Esophagus mucosa (tissue), 1 donor: Measurements from ENCODE around the gene SPATA17. TPM values are rescaled to one million over a fixed set of nuclear protein-coding genes. Genes with fewer than 3 reads are reported as not detected.
"Not testable (repeated sequence)": the region's sequence is repeated elsewhere in the genome, so short reads cannot be mapped to it uniquely, and the experiment has no call there.

Source experiments
- ATAC-seq: fragments of 200-7000 bp; cut with Tn5 transposase; one replicate; pipeline ENCODE4 v1.9.1; 2020
- total RNA-seq: library from RNA; stranded (reverse); gene quantifications from one replicate; pipeline ENCODE4 v1.2.4, GENCODE V29; 2023
- donor health status: DM: yes; HTN: yes; CAD: no.

SPATA17 gene
- total RNA-seq, 1 donor from 2014 or later, result 1.00 TPM

DNA sequence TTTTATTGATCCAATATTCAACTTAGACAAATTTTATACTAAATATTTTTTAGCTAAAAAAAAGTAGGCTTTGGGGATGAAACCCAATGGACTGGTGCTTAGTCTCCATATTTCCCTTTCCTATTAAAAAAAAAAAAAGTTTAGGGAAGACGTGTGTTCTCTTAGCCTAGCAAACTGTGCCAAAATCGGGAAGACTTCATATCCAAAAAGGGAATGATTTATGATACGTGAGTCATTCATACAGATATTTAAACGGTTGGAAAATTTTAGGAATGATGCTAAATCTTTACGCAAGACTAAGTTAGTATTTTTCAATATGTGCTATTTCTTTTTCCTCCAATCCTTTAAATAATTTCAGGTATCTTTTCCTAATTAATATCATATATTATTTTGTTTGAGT is 50.7 kb downstream of the SPATA17 start:
- ATAC-seq, result no peak

DNA sequence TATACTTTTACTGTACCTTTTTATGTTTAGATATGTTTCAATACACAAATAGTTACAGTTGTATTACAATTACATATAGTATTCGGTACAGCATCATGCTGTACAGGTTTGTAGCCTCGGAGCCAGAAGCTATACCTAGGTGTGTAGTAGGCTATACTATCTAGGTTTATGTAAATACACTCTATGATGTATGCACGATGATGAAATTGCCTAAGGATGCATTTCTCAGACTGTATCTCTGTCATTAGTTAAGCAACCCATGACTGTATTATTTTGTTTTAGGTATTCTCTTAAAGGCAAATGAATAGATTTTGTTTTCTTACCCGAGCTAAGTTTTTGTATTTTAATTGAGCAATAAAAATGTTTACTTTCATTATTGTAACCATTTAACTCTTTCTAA is 56.4 kb downstream of the SPATA17 start:
- no peak for ATAC-seq

DNA sequence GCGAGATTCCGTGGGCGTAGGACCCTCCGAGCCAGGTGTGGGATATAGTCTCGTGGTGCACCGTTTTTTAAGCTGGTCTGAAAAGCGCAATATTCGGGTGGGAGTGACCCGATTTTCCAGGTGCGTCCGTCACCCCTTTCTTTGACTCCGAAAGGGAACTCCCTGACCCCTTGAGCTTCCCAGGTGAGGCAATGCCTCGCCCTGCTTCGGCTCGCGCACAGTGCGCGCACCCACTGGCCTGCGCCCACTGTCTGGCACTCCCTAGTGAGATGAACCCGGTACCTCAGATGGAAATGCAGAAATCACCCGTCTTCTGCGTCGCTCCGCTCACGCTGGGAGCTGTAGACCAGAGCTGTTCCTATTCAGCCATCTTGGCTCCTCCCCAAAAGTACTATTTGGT is 65.0 kb downstream of the SPATA17 start:
- not testable (repeated sequence) for ATAC-seq

DNA sequence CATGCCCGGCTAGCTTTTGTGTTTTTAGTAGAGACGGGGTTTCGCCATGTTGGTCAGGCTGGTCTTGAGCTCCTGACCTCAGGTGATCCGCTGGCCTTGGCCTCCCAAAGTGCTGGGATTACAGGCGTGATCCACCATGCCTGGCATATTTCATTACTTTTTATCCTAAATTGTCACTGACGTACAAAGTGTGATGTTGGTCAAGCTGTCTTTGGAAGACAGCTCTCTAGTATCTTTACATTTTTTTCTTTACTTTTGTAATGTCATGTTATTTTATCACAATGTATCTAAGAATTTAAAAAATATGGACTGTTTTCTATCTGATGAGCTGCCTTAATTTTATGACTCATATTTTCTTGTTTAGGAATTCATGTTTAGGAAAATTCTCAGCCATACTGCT is 72.2 kb downstream of the SPATA17 start:
- ATAC-seq, result no peak

DNA sequence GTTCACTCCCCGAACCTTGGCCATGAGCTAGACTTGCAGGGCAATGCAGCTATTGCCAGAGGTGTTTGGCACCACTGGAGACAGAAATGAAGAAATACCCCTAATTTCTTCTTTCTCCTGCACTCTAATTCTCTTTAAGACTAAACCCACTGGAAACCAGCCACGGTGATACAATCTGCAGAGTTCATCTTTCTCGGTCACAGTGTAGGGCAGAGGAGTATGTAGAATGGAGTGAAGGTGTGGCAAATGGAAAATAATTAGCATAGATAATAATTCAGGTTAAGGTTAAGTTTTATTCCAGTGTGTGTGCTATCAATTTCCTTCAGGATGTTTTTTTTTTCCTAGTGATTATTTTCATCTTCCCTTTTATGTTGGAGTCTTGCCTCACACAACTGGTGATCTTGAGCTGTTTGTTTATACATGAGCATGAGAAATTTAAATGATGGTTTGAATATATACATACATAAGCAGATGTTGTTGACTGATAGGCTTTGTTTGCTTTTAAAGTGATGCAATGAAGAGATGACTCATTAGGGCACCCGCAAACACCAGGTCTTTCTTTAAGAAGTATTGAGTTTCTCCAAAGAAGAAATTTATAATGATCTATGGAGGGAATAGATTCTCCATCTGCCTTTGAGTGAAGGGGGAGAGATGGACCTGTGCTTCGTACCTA is 81.9 kb downstream of the SPATA17 start:
- no peak for ATAC-seq

DNA sequence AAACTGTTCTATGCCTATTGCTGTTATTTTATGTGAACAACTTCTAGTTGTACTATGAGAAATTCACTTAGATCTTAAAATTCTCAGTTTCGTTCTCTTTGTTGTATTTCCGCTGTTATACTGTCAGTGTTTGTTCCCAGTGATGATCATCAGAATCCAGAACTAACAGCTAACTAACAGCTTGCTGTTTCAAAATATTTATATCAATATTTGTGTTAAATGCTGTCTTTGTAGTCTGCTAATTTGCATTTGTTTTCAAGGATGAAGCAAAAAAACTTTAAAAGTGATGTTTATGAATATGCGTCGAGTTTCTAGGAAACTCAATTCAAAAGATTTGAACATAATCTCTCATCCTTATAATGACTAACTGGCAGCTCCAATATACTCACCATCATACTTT is 84.5 kb downstream of the SPATA17 start:
- no peak for ATAC-seq

DNA sequence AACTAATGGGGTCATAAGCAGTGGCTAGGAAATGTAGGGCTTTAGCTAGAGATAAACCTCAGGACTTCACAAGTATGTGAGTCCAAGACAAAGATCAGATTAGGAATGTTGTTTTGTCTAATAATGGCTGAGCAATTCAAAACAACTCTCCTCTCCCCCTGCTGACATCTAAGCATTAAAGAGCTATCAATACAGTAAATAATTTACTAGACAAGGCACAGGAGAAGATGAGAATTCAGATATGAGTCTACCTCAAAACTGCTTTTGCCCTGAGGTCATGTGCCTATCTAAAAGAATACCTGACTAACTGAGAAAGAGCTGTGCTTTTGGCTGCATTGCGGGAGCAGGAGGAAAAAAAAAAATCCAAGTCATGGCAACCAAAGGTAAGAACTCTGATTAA is 86.8 kb downstream of the SPATA17 start:
- no peak for ATAC-seq

DNA sequence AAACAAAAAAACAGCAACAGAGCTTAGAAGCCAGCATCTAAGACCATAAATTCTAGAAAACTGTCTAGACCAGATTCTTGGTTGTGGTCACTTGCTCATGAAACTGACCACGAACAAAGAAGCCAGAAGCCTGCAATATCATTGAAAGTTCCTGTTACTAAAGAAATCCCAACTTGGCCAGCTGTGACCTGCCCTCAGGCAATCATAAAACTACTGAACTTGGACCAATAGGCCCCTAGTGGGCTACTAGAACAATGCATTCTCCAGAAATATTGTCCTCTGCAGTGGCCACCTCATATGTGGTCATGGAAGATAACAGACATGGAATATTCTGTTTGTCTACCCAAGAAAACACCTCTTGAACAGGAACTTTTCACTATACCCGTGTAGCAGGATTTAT is 87.7 kb downstream of the SPATA17 start:
- no peak for ATAC-seq

DNA sequence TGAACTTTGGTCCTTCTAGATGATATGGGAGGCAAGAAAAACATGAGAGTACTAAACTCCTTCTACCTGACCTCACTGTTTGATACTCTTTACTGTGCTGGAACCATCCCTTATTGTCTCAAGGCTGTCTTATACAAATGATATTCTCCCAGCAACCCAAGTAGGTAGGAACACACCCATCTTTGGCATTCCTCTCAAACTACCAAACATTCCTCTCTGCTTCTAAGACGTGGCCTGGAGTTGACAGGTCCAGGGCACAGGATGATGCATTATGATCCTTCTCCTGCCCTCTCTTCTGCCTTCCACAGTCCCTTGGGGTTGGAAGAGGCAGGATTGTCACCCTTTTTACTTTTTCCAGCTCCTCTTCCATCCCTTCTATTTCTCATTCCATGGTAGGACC is 90.5 kb downstream of the SPATA17 start:
- no peak for ATAC-seq

DNA sequence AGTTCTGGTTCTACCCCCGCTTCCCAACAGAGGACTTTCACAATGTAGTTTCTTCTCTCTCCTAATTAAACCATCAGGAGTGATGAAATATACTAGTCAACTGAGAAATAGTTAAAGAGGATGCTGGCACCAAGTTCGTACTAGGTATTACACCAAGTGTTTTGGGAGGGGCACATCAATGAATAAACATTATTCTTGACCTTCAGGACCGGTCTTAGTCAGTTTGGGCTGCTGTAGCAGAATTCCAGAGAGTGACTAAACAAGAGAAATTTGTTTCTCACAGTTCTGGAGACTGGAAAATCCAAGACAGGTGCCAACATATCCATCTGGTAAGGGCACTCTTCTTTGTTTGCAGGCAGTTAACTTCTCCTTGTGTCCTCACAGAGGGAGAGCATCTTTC is 103.8 kb downstream of the SPATA17 start:
- peak; percentile 53 for ATAC-seq

DNA sequence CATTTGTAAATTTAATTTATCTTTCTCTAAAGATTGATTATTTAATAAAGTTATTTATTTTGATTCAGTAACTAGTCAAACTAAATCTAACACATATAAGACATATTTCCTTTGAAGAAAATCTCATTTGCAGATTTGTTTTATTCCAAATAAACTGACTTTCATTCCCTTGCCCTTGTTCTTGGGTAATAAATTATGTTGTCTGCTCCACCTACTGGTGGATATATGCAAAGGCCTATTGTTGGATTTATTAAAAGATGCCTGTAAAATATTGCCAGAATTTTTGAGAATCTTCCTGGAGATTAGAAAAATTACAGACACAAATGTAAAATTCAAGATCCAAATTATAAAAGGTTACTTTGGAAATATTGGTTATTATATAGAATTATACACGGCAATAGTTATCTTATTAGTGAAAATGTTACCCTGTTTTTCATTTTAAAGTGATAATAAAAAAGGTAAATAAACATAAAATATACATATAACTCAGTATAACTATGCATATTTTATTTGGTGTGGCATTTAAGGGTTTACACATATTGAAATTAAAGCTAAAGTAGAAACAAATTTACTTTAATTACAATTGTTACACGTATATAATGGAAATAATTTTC is 116.1 kb downstream of the SPATA17 start:
- no peak for ATAC-seq

DNA sequence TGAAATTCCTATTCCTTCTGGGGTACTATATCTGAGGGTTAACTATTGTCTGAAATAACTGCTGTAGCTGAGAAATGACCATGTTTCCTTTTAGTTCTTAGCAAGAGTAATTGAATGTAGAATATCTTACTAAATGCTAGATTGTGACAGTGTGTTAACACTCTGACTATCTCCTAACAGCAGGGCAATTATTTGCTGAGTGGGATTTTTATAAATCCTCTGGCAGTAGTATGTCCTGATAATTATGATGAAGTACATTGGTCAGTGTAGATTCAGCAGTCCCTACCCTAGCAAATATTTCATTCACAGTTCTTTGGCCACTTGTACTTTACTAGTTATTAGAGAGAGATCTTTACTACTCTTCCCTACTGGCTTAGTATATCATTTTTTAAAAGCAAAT is 138.6 kb downstream of the SPATA17 start:
- ATAC-seq, result no peak

DNA sequence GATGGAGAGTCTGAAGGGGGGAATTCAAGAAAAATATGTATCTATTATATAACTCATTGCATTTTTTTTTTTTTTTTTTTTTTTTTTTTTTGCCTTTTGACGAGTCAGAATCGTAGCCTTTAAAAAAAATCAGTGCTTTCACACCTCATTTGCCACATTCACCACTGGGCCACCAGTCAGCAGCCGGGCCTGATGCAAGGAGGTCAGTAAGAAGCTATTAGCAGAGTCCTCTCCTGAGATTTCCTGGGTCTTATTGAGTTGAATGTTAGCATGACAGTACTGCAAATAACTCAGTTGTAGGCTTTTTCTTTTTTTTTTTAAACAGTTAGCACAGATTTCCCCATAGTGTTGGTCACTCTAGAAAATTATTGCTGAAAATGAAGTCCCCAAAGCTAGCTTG is 139.8 kb downstream of the SPATA17 start:
- ATAC-seq, result no peak

DNA sequence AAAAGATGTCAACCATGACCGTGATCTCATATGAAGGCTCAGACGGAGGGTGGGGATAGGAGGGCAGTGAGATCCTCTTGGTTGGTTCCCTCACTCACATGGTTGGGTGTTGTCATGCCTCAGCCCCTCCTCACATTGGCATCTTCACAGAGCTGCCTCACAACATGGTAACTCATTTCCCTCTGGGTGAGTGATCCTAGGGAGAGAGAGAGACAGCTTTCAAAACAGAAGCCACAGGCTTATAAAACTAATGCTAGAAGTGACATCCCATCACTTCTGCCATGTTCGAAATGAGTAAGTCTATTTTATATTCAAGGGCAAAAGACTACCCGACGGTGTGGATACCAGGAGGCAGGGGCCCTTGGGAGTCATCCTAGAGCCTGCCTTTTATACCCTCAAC is 145.5 kb downstream of the SPATA17 start:
- no peak for ATAC-seq

DNA sequence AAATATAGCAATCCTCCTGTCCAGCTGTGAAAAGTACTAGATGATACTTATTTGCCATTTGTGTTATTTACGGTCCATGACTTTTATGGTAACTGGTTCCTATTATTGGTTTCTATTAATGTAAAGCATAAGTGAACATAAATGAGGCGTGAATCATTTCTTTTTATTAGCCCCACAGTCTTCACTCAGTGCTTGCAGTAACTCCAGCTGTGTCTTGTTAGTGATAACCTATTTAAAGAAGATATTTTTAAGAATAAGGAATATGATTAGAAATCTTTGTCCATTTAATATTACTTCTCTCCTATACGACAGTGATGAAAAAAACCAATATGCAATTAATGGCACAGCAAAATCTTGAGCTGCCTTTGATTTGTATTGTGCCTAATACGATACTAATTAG is 149.9 kb downstream of the SPATA17 start:
- no peak for ATAC-seq

DNA sequence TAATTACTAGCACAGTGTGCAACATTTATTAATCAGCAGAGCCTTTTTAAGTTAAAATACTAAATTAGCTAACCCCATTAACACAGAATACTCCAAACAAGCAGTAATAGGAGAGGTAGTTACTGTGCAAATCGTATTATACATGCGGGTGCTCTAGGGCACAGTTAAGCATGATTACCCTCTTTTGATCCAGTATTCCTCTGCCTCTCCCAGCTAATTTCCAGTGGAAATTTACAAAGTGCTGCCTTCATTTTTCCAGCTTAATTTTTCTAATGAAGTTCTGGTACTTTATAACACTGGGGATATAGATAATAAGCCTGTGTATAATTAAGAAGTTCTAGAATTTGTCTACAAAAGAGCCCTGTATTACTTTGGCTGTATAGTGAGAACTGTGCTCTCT is 159.9 kb downstream of the SPATA17 start:
- ATAC-seq, result no peak

DNA sequence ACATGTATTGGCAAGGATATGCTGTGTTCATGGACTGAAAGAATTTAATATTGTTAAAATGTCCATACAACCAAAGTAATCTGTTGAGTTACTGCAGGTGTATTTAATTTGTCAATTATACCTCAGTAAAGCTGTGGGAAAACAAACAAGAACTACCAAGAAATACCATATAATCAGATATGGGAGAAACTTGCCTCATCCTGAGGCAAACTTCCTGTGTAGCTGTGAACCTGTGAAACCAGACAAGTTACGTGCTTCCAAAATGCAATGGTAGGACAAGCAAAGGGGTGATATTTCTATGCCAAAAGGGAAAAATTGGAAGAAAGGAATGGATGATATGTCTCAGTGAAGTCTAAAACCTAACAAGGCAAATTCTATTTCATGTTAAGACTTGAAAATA is 174.6 kb downstream of the SPATA17 start:
- ATAC-seq, result no peak

DNA sequence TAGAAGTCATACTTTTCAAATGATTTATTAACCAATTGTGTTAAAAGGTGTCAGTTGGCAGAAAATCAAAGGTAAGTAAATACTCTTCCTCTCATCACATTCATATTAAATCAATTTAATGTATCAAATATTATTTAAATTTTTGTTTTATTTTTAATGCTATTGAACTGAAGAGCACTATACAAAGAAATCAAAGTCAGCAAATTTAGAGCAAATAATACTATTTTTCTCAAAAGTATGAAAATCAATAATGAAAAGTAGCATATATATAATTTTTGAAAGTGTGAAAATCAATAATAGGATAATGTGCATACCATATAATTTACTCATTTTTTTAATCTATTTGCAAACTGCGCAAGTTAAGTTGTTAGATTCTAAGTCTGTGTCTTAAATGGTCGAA is 181.0 kb downstream of the SPATA17 start:
- ATAC-seq, result no peak

DNA sequence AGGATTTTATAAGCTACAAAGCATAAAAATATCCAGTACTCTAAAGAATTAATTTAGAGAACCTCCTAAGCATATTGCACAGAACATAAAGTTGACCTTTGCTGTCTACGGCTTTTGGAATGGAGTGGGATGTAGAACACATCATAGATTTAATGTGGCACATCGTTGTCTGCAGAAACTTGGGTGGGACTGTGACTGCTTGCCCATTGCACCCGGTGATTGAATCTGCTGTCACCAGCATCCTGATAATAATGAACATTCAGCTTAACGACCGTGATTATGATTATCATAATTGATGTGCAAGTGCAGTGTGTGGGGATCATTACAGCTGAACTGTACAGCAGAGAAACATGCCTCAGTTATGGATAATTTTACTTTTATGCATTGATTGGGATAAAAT is 181.9 kb downstream of the SPATA17 start:
- ATAC-seq, result no peak

DNA sequence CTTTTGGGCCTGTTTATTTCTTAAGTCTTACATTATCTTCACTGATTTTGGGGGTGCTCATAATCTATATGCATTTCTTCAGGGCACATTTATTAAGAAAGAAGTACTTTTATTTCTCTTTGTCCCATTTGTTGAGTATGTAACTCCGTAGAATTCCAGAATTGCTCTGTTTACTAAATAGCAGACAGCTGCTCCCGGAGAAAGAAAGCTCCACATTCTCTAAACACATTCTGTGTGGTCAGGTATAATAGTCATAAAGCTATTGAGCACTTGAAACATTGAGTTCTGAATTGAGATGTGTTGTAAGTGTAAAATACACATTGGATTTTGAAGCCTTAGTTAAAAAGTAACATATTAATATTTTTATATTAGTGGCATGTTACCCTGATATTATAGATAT is 206.5 kb downstream of the SPATA17 start:
- no peak for ATAC-seq

DNA sequence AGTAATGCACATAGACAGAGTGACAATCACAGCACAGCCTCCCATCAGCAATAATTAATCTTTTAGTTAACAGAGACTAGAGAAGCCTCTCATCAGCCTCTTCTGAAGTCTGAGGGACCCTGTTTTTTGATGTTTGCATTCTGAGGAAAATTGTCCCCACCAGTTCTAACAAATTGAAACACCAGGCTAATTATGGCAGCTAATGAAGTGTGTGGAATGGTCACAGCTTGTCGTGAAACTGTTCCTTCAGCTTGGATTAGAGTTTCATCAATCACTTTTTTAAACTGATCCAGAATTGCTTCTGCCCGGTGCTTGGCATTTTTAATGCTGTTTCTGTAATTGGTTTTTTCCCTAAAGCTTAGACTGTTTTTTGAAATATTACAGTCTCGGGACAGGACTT is 208.0 kb downstream of the SPATA17 start:
- no peak for ATAC-seq

DNA sequence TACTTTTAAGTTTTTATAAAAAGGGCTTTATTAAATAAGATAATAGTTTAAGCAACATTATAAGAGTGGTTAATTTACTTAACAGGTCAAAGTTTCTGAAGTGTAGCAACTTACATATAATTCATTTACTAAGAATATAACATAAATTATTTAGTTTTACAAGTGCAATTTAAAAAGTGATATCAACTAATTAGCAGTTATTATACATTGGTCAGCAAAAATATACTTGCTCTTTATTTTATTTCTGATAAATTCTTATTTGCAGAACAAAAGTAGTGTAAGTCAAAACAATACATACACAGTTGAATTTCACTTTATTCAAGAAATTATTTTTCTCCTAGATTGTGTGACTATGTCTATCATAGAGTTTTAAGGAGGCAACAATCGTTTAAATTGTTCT is 215.6 kb downstream of the SPATA17 start:
- no peak for ATAC-seq

DNA sequence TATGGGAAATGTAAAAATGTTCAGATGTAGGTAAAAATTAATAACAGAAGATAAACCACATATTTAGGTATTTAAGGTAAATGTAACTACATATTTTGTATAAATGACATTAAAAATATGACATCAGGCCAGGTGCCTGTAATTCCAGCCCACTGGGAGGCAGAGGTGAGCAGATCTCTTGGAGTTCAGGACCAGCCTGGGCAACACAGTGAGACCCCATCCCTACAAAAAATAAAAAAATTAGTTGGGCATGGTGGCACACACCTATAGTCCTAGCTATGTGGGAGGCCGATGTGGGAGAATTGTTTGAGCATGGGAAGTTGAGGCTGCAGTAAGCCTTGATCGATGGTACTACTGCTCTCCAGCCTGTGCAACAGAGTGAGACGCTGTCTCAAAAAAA is 216.5 kb downstream of the SPATA17 start:
- no peak for ATAC-seq

DNA sequence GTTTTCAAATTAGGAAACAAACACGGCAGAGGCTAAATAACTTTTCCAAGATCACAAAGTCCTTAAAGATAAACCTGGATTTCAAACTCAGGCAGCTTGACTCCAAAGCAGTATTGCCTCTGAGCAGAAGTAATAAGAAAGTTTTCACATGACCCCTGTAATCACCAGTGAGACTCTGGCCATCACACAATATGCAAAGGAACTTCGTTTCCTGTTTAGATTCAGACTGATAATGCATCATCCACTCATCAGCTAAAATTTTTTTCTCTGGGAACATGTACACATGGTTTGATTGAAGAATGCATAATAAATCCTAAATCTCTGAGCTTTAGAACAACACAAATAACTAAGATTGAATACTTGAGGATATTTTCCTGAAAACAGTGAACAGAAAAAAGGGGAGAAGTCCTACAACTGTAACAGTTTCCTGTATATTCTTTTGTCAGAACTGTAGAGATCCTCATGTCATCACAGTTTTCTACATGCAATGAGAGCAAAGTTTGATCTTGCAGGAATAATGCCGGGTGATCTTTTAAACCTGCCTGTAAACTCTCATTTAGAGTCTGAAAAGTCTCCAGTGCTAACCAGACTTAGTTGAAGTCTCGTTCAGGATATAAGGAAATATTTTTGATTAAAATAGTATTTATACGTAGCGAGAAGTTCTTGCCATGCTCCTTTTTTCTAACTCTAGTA is 225.3 kb downstream of the SPATA17 start:
- no peak for ATAC-seq
